K562 (cell line): ENCODE measurements around the gene HTRA3.

Experiments used
- CBFA2T3 ChIP-seq: fragments of 450-650 bp; IDR thresholded peaks from 2 replicates; pipeline ENCODE4 v1.6.1; 2017
- EGR1 ChIP-seq: fragments of 450-650 bp; conservative IDR thresholded peaks from 2 replicates; pipeline ENCODE4 v1.6.1; 2017; ENCODE audit warnings: mild to moderate bottlenecking
- EP300 ChIP-seq: IDR thresholded peaks from 2 replicates; pipeline ENCODE4 v1.6.1; 2012; ENCODE audit warnings: low read length, improper control_type of control experiment
- TF ChIP-seq, protein P1 (sequence below), 2 experiments: fragments of 450-650 bp in 1 of 2; IDR thresholded peaks; 2 replicates each; pipeline ENCODE4 v1.6.1; 2011 to 2017; ENCODE audit warnings: low read depth in 2 of 2, antibody characterized with exemption in 1 of 2, borderline replicate concordance in 1 of 2, low read length in 1 of 2, mild to moderate bottlenecking in 1 of 2, mixed read lengths in 1 of 2; ENCODE audit not compliant: control insufficient read depth in 1 of 2

DNA sequence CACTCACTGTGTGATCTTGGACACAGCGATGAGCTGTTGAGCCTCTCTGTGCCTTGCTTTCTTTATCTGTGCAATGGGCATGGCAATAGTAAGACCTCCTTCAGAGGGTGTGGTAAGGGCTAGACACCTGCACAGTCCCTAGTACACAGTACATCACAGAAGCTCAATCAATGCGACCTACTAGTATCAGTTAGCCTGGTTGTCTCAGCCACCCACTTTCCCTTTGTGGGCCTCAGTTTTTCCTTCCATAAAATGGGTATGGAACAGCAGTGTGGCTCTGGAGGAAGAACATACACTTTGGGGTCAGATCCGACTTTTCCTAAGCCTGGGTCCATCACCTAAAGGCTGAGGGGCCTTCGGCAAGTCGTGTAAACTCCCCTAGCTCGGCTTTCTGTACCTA, 3.5 kb upstream of the HTRA3 start:
- TF ChIP-seq EGR1: no peak
- TF ChIP-seq EP300: no peak
- no peak for TF ChIP-seq CBFA2T3
- TF ChIP-seq, protein P1, sequence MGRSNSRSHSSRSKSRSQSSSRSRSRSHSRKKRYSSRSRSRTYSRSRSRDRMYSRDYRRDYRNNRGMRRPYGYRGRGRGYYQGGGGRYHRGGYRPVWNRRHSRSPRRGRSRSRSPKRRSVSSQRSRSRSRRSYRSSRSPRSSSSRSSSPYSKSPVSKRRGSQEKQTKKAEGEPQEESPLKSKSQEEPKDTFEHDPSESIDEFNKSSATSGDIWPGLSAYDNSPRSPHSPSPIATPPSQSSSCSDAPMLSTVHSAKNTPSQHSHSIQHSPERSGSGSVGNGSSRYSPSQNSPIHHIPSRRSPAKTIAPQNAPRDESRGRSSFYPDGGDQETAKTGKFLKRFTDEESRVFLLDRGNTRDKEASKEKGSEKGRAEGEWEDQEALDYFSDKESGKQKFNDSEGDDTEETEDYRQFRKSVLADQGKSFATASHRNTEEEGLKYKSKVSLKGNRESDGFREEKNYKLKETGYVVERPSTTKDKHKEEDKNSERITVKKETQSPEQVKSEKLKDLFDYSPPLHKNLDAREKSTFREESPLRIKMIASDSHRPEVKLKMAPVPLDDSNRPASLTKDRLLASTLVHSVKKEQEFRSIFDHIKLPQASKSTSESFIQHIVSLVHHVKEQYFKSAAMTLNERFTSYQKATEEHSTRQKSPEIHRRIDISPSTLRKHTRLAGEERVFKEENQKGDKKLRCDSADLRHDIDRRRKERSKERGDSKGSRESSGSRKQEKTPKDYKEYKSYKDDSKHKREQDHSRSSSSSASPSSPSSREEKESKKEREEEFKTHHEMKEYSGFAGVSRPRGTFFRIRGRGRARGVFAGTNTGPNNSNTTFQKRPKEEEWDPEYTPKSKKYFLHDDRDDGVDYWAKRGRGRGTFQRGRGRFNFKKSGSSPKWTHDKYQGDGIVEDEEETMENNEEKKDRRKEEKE (IDR thresholded peaks at IDR 0.05; ENCODE audit: borderline replicate concordance in 1 of 2, control insufficient read depth in 1 of 2, low read depth in 2 of 2, low read length in 1 of 2): no peak
